GM13976 (cell line): Measurements from ENCODE around the gene JMJD7.

Experiments used
- DNase-seq: peaks from one replicate; pipeline ENCODE4 v3.0.0; 2012; ENCODE audit warnings: low spot score
- in situ Hi-C: fragments of 300-500 bp; cut with MboI; formaldehyde crosslinking; loops from one replicate; pipeline ENCODE4 v1.12.0; 2022; ENCODE audit warnings: low sequenced_read_pairs, mixed read lengths, inconsistent platforms; ENCODE audit not compliant: unreplicated experiment
- TF ChIP-seq, protein P1 (sequence below): IDR thresholded peaks from 2 replicates; pipeline ENCODE4 v1.5.1; 2012; ENCODE audit warnings: borderline replicate concordance, mild to moderate bottlenecking; ENCODE audit not compliant: insufficient read depth; ENCODE audit errors: extremely low read depth, missing control alignments, control extremely low read depth

The JMJD7 gene

DNA sequence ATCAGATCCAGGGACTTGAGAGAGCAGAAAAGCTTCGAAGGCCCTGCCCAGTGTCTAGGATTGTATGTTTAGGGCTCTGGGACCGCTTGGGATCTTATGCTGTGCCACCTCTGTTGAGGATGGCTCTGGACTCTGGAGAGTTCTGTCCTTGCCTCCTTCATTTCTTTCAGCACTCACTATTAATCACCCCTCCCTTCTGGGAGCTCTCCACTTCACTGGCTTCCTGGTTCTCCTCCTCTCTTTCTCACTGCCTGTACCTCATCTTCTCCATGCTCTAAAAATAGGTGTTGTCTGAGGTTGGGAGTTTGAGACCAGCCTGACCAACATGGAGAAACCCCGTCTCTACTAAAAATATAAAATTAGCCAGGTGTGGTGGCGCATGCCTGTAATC is 36.4 kb upstream of the JMJD7 start:
- in situ Hi-C loops, result no loop called here
- TF ChIP-seq, protein P1, sequence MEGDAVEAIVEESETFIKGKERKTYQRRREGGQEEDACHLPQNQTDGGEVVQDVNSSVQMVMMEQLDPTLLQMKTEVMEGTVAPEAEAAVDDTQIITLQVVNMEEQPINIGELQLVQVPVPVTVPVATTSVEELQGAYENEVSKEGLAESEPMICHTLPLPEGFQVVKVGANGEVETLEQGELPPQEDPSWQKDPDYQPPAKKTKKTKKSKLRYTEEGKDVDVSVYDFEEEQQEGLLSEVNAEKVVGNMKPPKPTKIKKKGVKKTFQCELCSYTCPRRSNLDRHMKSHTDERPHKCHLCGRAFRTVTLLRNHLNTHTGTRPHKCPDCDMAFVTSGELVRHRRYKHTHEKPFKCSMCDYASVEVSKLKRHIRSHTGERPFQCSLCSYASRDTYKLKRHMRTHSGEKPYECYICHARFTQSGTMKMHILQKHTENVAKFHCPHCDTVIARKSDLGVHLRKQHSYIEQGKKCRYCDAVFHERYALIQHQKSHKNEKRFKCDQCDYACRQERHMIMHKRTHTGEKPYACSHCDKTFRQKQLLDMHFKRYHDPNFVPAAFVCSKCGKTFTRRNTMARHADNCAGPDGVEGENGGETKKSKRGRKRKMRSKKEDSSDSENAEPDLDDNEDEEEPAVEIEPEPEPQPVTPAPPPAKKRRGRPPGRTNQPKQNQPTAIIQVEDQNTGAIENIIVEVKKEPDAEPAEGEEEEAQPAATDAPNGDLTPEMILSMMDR, result no peak
- no peak for DNase-seq

DNA sequence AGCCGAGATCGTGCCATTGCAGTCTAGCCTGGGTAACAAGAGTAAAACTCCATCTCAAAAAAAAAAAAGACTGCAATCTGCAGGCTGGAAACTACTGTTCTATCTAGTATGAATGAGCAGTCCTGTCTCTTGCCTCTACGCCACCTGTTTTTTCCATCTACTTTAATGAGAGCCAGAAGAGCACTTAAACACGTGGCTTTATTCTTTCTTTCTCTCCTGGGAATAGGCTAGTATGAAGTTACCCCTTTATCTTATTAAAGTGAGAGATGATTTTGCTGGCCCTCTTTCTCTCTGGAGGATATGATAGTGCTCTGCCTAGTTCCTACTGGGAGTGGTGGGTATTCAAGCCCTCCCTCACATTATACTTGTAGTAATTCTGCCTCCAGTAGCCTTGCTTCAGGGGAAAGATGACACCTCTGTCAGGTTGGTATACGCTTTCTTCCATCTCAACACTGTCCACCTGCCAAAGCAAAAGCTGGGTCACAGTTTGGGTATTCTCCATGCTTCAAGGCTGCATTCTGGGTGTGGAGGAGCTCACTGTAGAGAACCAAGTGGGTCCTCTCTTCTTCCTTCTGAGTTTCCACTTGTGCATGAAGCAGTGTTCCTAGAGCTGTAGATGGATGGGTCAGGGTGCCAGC is 35.8 kb upstream of the JMJD7 start:
- TF ChIP-seq, protein P1, result no peak
- DNase-seq, result no peak
- in situ Hi-C loops, result no loop called here

DNA sequence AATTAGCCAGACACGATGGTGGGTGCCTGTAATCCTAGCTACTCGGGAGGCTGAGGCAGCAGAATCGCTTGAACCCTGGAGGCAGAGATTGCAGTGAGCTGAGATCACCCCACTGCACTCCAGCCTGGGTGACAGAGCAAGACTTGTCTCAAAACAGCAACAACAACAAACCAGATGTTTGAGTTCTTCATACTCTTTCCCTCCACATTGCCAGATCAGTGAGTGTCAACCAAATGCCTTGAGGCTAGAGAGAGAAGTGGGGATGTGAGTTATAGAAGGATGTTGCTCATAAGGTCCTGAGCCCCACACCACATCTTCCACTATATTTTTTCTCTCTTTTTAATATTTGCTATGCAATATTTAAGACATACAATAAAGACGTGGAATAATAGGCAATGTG is 33.8 kb upstream of the JMJD7 start:
- TF ChIP-seq, protein P1, result no peak
- in situ Hi-C loops, result no loop called here
- no peak for DNase-seq

DNA sequence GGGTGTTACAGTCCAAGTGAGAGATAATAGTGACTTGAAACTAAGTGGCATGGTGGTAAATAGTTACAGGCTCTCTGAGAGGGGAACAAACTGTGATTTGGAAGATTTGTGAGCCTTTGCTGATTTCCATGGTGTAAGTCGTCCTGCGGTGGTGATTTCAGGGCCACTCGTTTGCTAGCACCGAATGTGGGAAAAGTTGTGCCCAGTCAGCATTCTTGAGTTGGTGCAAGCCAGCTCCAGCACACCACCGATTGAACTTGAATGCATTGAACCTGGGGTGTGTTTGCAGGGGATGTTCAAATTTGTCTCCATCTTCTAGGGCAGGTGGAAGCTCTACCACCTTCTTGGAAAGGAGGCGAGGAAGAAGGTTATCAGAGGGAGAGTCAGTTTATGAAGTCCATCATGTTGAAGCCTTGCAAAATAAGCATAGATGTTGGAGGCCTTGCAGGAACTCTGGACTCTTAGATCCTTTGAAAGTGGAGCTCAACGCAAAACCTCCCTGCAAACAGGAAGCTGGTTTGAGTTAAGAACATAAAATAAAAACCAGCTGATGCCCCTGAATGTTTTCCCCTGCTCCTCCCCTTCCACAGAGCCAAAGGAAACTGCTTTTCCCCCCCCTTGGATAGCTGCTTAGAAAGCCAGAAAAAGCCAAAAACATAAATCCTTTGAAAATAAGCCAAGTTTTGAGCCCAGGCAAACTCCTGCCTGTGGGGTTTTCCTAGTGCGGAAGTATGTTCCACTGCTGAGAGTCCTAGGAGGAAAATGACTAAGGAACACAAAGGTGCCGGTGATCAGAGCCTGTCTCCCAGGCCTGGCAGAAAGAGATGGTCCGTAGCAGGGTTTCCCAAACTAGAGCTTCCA is 31.7 kb upstream of the JMJD7 start:
- TF ChIP-seq, protein P1, result no peak
- no peak for DNase-seq
- in situ Hi-C loops, result no loop called here

DNA sequence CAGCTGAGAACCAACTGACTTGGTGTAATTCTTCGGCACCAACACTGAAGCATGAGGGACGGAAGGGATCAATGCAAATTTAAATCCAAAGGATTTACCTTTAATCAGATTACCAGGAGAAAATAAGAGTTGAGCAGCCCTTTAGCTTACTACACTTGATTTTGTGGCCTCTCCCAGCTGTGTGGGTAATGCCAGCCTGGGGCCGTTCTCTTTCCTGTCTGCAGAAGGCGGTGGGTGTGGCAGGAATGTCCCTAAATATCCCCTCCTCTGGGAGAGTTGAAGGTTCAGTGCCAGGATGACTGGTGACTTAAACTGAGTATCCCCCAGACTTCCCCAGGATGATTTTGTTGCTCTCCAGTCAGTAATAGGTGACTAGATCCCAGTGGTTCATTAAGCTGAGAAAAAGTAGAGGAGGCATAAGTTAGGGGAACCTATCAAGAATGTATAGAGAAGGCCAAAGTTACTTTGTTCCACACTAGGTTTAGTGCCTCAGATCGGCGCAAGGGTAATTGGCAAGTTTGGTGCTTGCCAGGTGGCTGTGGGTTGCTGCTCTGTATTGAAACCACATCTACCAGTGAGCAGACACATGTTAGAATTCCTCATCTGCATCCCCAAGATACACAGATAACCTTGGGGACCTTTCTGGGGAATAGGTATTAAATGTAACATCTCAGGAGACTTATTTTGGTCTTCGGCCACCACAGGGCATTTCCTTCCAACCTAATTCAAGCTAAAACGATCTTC is 30.5 kb upstream of the JMJD7 start:
- in situ Hi-C loops, result no loop called here
- no peak for DNase-seq
- TF ChIP-seq, protein P1, result no peak
